GM12874 (cell line): Measurements from ENCODE around the gene RNF130.

ENCODE experiments used
- TF ChIP-seq, protein P1 (sequence below): IDR thresholded peaks from 2 replicates; pipeline ENCODE4 v1.5.1; 2011; ENCODE audit warnings: low read depth, mild to moderate bottlenecking, control low read depth, low read length, moderate library complexity; ENCODE audit not compliant: insufficient read depth

Gene RNF130

DNA sequence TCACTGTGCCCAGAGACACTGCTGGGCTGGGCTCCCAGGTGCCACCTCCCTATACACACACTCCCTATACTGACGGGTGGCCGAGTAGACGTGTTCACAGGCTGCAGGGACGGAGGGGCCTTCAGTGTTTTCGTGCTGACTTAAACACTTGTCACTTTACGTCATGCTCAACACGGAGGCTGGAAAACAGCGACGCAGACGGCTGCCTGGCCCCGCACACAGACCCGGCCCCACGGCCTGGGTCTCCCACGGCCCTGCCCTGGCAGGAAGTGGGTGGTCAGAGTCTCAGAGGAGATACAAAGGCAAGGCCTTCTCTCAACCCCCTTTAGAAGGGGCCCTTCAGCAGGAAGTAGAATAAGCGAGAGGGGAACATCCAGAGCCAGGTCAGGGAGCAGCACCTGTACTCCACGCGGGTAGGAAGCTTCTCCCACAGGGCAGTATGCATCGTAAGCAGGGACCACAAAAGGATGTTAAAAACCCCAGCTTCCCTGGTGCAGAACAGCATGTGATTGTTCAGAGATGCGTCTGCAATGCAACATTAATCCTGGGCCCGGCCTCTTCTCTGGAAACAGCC, 152.0 kb downstream of the RNF130 start:
- TF ChIP-seq, protein P1, sequence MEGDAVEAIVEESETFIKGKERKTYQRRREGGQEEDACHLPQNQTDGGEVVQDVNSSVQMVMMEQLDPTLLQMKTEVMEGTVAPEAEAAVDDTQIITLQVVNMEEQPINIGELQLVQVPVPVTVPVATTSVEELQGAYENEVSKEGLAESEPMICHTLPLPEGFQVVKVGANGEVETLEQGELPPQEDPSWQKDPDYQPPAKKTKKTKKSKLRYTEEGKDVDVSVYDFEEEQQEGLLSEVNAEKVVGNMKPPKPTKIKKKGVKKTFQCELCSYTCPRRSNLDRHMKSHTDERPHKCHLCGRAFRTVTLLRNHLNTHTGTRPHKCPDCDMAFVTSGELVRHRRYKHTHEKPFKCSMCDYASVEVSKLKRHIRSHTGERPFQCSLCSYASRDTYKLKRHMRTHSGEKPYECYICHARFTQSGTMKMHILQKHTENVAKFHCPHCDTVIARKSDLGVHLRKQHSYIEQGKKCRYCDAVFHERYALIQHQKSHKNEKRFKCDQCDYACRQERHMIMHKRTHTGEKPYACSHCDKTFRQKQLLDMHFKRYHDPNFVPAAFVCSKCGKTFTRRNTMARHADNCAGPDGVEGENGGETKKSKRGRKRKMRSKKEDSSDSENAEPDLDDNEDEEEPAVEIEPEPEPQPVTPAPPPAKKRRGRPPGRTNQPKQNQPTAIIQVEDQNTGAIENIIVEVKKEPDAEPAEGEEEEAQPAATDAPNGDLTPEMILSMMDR = no peak

GRCh38 chr5:179918742-179919486, 152.6 kb downstream of the RNF130 start:
- TF ChIP-seq, protein P1 = no peak

- TF ChIP-seq, protein P1 = no peak
These were observed 155.0 kb downstream of the RNF130 start for GRCh38 chr5:179916523-179916922.

GRCh38 chr5:179915406-179915935, 156.1 kb downstream of the RNF130 start:
- TF ChIP-seq, protein P1 = no peak

- TF ChIP-seq, protein P1 = no peak
These were observed 157.4 kb downstream of the RNF130 start for GRCh38 chr5:179914032-179914755.

DNA sequence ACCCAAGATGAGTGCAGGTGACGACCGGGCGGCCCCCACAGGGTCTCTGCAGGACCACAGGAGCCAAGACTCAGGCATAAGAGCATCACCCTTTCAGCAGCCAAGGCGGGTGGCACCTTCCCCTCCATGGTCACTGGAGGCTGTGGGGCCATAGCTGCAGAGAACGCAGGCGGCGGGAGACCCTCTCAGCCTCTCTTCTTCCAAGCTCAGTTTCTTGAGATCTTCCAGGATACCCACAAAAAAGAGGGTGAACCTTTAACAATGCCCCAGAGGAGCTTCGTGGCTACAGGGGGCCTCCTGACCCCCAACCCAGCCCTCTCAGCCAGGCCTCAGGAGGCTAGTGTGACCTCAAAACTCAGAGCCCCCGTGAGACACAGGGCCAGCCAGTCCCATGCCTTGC, 158.1 kb downstream of the RNF130 start:
- TF ChIP-seq, protein P1 = no peak

GRCh38 chr5:179912951-179913350, 158.6 kb downstream of the RNF130 start:
- TF ChIP-seq, protein P1 = no peak
